ENCODE data around the gene SEPTIN1.
"Not testable (repeated sequence)": the region's sequence is repeated elsewhere in the genome, so short reads cannot be mapped to it uniquely, and the experiment has no call there.

Gene SEPTIN1

DNA sequence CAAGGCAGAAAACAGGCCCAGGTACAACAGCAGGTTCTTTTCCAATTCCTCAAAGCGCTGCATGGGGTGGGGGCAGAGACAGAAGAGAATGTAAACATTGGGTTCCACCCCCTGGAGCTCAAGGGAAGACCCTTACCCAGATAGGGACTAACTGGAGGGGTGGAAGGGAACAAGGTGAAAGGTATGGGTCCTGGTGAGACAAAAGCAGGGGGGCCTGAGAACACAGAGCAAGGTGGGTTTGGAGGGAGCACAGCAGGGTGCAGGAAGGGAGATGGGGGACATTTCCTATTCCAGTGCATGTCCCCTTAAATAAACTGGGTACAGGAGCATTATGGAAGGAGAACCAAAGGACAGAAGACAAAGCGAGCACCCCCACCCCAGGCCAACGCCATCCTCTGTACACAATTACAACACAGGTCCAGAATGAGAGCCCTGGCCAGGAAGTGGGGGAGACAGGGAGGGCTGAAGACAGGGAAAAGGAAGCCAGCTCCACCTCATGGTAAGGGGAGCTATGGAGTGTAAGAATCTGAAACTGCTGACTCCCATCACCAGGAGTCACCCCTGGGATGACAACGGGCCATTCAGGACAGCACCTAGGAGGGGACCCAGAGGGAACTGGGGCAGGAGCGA, 25.2 kb downstream of the SEPTIN1 start:
- no peak for DNase-seq

DNA sequence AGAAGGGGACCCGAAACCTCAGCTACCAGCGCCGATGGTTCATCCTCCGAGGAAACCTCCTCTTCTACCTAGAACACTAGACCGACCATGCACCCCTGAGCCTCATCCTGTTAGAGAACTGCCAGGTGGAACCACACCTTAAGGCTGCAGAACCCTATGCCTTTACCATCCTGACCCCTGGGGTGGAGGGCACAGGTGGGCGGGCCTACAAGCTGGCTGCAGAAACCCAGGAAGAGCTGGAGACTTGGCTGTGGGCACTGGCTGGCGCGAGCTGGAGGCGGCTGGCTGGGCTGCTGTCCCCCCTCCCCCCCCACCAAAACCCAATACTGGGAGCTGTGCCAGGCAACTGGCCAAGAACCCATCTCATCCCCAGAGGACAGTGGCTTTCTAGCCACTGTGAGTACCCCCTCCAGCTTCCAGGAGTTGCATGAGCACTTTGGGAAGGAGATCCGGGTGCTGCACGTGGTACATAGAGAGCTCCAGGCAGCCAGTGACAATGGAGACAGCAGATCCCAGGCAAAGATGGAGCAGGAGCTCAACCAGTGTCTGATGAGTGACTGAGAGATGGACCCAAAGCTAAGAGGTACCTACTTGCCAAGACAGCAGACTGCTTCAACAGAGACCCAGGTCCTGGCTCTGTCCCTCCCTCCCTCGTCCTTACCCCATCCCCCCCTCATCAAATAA, 25.8 kb downstream of the SEPTIN1 start:
- no peak for DNase-seq

DNA sequence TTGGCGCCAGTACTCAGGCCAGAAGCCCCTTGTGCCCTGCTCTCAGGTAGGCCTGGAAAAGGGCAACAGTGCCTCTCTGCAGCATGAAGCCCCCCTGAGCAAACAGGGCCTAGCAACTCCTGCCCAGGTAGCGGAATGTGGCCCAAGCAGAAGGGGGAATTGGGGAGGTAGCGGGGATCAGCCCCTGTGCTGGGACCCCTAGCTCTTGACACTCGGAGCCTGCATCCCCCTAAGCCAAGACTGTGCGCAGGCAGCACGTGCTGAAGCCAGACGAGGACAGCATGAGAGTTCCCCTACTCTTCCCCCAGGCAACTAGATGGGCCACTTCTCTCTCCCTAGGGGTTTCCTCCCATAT, 26.4 kb downstream of the SEPTIN1 start:
- DNase-seq, result no peak

DNA sequence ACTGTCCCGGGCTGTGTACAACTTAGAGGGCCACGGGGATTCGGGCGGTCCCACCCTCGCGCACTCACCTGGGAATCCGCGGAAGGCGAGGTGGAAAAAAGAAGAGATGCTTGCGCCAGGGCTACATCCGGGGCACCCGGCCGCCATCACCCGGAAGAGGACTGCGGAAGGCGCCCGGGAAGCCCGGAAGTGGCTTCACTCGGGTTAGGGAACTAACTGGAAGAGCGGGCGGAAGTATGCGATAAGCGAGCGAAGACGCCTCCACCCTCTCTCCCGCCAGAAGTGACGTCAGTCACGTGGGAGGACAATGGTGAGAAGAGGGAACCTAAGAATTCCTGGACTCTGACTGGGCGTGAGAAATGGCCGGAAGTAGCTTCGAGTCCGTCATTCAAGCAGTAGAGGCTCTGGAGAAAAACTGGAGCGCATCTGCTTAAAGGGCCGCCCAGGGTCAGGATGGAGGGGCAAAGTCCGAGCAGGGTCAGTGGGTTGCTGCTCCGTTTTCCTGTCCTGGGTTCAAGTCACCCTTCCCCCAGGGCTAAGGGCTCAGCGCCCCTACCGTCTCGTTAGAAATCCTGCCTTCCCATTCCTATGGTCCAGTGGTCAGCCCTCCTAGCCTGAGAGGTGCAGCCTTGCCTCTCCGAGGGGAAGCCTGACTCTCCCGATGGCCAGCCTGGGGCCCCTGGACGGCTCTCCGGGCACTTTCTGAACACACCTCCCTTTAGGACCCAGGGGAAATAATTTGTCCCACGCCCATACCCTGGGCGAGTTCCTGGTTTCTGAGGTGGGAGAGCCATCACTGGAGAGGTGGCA, 27.0 kb downstream of the SEPTIN1 start, which contains the start of gene CD2BP2:
TSS of gene CD2BP2 (minus strand) at position 165 of the 810 bp plus-strand sequence. CDS start 627 bp downstream, outside the sequence.
- peak; percentile 99 for DNase-seq

DNA sequence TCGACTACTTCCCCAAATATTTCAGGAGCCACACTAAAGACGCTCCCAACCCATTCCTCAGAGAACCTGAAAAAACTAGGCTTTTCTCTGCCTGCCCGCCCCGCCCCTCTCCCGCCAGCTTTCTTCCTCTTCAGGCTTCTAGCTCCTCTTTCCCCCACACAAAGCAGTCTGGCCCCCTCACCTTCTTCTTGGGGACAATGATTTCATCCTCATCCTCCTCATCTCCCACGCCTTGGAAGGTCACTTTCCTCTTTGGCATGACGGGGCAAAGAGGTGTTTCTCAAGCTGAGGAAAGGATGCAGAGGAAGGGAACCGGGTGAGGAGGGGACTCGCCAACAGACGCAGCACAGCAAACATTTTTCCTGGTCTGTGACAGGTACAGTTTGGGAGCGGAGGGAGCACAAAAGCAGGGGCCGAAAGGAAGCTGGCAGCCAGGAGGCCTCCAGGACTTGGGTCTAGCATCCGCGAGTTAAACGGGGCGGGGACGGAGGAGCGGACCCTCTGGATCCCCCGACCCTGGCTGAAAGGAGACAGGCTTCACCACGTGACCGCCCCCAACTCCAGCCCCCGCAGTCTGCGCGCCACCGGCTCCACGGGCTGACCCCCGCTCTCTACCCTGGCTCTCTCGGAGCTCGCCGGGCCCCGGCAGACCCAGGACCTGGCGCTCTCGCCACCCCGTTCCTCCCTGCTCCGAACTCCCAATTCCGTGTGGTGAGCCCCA, 27.8 kb downstream of the SEPTIN1 start:
- DNase-seq, result peak; percentile 46

DNA sequence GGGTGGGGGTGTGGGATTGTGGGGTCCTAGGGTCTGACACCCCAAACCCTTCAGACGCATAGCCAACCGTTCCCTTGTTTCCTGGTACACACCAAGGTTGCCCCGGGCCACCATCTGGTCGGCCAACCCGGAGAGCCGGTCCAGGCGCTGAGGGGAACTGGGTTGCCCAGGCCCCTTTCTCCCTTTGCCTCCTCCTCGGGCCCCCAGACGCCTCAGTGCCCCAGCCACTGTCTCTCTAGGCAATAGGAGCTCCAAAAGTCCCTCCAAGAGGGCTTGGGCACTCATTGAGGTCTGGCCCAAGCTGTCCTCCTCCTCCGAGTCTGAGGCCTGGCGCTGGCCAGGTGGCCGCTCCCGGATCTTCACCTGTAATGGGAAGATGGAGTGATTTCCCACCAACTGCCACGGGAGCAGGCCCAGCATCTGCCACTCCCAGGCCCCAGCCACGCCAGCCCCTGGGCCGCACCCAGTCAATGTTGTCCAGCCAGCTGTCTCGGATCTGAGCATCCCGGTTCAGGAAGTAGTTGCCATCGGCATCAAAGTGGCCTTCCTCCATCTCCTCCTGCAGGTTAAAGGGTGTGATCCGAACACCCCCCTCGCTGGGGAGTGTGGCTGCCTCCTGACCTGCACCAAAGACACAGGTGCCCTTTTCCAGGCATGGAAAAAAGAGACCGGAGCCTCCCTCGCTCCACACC, 28.8 kb downstream of the SEPTIN1 start:
- DNase-seq, result no peak

DNA sequence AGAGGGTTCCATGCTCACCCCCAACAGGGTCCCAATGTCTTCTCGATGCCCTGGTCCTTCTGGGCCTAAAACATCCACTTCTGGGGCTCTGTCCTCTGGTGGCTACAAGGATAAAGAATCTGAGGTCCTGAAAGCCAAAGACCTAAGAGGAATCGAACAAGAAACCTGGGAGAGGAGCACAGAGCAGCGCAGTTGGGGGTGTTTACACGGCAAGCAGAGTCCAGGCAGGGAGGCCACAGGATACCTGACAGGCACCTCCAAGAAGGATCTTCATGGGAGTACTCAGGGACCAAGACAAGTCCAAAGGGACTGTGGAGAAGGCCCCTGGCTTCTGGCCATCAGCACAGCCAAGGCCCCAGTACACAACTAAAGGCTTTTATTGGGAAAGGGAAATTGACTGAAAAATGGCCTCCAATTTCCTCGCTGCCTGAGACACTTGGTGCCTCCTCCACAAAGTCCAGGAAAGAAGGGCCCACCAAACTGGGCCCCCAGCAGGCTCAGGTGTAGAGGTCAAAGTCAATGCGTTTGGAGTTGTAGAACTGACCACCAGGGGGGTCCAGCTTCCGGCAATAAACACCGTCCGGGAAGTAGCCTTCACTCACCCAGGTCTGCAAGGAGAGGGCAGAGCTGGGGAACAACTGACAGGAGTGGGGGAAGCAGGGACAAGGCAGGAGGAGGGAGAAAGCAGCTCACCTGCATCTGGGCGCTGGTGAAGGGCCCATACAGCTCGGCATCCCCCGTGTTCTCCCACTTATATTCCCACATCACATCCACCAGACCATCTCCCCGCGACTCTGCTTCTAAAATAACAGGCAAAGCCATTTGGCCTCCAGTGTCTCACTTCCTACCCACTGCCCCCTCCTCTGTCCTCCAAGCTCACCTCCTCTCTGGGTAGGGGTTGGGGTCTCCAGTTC, 29.6 kb downstream of the SEPTIN1 start:
- no peak for DNase-seq

DNA sequence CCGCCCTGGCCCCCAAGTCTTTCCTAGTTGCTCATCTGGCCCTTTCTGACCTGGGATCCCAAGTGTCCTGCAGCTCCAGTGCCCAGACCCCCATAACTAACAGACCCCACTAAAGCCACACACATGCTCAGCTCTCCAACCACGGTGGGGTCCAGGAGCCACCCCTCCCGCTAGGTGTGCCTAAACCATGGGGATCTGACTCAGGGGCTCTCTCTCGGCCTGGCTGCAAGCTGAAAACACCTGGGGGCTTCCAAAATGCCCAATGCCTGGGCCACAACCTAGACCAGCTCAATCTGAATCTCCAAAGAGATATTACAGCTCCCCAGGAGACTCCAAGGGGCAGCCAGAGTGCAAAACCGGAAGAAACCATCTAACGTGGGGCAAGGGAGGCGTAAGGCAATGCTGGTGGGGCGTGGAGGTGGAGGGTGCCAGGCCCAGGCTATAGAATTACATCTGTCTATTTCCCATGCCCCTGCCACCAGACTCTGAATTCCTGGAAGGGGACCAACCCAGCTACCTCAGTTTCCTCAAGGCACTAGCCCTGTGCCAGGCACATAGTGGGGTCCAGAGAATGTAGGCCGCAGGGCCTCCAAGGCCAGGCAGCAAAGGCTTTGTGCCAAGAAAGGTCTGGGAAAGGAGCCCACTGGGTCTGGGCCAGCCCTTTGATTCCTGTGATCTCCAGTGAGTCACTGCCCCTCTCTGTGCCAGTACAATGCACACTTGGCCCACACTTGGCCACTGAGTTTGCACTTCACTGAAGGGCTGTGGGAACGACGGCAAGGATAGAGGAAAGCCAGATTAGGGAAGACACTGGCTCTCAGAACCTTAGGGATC, 30.6 kb downstream of the SEPTIN1 start:
- no peak for DNase-seq

DNA sequence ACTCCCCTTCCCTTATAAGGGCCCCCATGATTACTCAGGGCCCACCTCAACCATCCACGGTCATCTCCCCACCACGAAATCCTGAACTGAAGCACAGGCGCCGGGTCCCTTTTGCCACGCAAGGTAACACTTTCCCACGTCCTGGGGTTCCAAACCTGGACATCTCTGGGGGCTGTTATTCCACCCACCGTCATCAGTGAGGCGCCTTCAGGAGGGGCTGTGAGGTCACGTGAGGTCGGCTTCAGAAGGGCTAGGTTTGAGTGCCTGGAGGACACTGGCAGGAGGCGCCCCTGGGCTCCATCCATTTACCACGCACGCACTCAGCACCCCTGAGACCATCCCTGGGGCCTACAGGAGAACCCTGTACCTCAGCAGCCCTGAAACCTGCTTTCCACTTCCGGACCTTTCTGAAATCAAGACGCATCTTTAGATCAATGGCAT, 31.3 kb downstream of the SEPTIN1 start:
- no peak for DNase-seq

DNA sequence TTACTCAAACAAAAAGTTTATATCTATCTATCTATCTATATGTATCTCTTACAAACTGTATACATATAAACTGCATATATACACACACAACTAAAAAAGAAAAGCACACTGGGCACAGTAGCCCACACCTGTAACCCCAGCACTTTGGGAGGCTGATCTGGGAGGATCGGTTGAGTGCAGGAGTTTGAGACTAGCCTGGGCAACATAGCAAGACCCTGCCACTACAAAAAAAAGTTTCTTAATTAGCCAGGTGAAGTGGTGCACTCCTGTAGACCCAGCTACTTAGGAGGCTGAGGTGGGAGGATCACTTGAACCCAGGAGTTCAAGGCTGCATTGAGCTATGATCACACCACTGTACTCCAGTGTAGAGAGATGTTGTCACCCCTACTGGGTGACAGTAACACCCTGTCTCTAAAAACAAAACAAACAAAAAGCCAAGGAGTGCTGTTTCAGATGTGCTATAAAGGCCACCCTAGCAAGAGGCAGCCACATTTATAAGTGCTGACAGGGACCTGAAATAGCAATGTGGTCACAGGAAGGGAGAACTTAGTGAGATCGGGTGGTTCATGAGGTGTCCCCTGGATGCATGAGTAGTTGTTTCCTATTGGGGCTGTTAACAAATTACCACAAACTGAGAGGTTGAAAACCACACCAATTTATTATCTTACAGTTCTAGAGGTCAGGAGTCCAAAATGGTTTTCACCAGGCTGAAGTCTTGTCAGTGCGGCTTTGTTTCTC, 32.1 kb downstream of the SEPTIN1 start:
- DNase-seq, result no peak

DNA sequence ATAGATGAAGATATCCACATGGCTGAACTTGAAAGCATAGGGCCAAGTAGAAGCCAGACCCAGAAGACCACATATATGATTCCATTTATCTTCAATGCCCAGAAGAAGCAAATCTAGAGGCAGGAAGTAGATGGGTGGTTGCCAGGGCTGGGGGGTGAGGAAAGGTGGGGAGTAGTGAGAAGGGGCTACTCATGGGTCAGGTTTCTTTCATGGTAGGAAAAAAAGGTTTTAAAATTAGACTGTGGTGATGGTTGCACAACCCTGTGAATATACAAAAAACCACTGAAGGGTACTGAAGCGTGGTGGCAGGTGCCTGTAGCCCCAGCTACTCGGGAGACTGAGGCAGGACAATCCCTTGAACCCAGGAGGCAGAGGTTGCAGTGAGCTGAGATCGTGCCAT, 32.7 kb downstream of the SEPTIN1 start:
- DNase-seq, result no peak

DNA sequence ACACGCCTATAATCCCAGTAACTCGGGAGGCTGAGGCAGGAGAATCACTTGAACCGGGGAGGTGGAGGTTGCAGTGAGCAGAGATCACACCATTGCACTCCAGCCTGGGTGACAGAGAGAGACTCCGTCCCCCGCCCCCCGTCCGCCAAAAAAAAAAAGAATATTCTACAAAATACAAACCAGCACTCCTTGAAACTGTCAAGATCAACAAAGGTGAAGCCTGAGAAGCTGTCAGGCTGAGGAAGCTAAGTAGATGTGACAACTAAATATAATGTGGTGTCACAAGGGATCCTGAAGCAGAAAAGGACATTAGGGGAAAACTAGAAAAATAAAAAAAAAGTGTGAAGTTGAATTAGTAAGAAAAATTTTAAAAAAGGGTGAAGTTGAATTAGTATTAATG, 33.4 kb downstream of the SEPTIN1 start:
- no peak for DNase-seq

DNA sequence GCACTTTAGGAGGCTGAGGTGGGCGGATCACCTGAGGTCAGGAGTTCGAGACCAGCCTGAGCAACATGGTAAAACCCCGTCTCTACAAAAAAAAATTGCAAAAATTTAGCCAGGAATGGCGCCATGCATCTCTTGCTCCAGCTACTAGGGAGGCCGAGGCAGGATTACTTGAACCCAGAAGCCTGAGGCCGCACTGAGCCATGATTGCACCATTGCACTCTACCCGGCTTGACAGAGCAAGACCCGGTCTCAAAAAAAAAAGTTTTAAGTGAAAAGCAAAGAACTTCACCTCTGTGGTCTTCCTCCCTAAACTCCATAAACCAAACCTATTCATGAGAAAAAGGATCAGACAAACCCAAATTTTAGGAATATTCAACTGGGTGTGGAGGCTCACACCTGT, 34.2 kb downstream of the SEPTIN1 start:
- no peak for DNase-seq

DNA sequence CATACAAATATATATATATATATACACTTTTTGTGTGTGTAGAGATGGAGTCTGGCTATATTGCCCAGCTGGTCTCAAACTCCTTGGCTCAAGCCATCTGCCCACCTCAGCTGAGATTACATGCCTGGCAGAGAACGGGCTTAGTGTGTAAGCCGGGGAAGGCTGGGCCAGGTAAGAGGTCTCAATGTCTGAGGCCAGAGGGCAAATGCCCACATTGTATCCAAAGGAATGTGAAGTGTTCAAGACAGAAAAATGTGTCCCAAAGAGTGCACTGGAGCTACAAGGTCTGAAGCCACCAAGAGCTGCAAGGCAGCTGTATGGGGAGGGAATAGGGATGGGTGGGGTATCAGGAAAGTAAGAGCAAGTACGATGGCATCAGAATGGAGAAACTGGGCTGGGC, 36.1 kb downstream of the SEPTIN1 start:
- DNase-seq, result no peak

DNA sequence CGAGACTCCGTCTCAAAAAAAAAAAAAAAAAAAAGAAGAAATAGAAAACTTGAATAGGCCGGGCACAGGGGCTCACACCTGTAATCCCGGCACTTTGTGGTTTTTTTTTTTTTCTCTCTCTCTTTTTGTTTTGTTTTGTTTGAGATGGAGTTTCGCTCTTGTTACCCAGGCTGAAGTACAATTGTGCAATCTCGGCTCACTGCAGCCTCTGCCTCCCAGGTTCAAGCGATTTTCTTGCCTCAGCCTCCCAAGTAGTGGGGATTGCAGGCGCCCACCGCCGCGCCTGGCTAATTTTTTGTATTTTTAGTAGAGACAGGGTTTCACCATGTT, 38.9 kb downstream of the SEPTIN1 start:
- not testable (repeated sequence) for DNase-seq

DNA sequence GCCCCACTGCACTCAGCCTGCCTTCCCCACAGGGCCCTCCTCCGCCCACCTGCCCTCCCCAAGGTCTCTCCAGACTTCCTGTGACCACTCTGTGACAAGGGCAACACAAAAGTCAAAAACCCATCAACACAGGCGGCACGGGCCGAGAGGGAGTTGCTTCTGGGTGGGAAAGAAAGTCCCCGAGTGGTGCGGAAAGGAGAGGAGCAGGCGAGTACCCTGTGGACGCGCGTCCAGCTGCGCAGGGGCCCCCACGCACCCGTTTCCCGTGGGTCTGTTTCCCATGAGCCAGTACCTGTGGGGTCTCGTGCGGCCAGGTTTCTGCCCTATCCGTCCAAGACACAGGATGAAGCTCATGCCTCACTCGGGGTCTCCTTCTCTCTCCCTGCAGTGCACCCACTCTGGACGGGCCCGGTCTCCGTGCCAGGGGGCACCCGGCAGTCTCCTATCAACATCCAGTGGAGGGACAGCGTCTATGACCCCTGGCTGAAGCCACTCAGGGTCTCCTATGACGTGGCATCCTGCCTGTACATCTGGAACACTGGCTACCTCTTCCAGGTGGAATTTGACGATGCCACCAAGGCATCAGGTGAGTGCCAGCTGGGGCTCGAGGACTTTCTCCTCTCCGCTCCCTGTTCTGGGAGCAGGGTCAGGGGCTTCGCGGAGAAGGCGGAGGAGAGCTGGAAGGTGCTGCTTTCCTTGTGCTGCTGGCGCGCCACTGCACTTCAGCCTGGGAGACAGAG, 39.4 kb downstream of the SEPTIN1 start:
- DNase-seq, result no peak

DNA sequence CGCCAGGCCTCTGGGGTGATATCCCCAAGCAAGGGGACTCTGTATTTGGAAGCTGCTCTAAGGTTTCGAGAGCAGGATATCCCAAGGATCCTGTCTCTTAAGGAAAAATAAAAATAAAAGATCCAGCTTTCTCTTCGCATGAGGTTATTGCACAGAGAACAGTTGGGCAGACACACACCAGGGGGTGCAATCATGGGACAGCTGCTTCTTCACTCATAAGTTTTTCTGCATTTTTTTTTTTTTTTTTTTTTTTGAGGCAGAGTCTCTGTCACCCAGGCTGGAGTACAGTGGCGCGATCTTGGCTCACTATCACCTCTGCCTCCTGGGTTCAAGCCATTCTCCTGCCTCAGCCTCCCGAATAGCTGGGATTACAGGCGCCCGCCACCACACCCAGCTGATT, 40.4 kb downstream of the SEPTIN1 start:
- DNase-seq, result not testable (repeated sequence)

DNA sequence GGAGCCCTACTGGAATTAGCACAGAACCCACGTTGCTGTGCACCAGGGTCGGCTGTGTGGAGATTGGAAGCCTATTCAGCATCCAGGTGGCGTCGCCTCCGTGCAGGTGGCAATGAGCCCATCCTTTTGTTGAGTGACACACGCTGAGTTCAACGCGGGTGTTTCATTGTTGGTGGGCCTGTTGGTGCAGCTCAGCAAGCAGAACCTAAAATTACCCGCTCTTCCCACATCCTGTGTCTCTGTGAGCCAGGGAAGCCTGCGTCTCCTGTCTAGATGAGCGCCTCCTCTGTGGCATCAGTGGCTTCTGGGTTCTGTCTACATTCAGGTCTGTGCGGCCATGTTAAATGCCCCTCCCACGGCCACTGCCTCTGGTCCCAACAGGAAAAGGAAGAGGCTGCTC, 41.7 kb downstream of the SEPTIN1 start:
- DNase-seq, result no peak

DNA sequence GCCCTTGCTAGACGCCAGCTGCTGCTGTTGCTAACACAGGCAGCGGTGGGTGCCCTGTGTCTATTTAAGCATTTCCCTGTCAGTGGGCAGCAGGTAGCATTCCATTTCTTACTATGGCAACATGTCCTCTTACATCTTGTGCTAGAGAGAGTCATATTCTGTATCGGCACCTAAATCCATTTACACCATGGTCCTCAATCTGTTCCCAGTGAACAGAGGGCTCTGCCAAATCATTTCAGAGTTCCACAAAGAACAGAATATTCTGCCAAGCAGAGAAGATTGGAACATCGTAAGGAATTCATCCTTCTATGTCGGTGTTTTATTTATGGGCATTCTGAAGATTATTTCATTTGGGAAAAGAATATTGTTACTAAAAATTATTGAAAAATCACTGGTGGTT, 43.6 kb downstream of the SEPTIN1 start:
- DNase-seq, result not testable (repeated sequence)
